GM12874 (cell line): ENCODE data around the gene CCDC172.

Experiments used
- CTCF ChIP-seq: IDR thresholded peaks from 2 replicates; pipeline ENCODE4 v1.5.1; 2011; ENCODE audit warnings: low read depth, mild to moderate bottlenecking, control low read depth, low read length, moderate library complexity; ENCODE audit not compliant: insufficient read depth

Gene CCDC172

DNA sequence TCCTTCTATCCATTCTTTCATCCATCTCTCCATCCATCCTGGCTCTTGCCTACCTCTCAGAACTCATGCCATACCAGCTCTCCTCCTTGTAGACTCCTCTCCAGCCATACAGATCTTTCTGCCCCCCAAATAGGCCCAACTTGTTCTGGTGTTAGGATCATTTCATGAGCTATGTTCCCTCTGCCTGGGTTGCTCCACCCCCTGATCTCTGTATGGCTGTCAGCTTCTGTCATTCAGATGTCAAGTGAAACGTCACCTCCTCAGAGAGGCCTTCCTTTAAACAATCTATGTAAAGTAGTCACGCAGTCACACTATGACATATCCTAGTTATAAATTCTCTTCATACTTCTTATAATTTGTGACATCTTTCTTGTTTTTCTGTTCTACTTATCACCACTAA, 61.1 kb downstream of the CCDC172 start:
- TF ChIP-seq CTCF, result no peak

- peak; percentile 24; the same call in 1 of the 2 replicates for TF ChIP-seq CTCF
These were observed 62.0 kb downstream of the CCDC172 start for GRCh38 chr10:116385994-116386809.

DNA sequence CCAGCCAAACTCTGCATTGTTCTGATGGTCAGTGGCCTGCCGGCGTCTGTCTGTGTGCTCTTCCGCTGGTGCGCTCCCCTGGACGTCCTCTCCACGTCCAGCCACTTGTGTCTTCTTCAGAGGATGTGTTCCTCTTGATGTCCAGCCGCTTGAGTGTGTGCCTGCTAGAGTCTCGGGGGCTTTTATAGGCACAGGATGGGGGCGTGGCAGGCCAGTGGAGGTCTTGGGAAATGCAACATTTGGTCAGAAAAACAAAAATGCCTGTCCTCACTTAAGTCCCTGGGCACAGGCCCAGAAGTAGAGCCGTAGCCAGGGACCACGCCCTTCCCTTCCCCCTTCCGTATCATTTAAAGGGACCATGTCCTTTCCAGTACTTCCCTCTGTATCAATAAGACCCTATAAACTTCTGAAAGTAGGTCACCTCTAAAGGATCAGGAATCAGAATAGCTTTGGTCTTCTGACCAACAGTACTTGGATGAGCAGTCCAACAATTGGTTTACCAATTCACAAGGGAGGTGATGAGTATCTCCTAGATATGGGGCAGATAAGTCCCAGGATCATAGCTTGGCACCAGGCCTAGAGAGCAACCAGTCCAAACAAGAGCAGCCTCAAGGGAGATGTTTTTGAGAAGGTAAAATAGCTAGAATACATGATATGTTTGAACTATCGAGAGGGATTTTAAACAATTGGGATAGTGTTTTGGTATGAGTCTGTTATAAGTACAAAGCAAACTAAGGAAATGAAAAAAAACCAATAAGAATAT, 71.2 kb downstream of the CCDC172 start:
- TF ChIP-seq CTCF, result no peak

GRCh38 chr10:116398224-116398623, 74.0 kb downstream of the CCDC172 start:
- TF ChIP-seq CTCF, result no peak

DNA sequence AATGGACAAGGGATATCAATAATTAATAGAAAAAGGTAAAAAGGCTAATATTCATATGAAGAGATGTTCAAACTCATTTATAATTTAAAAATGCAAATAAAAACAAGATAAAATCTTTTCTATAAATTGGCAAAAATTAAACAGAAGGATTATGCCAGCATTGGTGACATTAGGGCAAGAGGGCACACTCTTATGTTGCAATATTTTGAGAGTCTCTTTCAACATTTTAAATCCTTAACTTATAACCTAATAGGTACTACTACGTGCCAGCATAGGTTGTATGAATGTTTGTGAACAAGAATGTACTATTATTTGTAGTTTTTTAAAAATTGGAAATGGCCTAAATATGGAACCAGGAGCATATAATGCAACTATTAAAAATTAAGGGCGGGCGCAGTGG, 78.6 kb downstream of the CCDC172 start:
- TF ChIP-seq CTCF, result no peak

DNA sequence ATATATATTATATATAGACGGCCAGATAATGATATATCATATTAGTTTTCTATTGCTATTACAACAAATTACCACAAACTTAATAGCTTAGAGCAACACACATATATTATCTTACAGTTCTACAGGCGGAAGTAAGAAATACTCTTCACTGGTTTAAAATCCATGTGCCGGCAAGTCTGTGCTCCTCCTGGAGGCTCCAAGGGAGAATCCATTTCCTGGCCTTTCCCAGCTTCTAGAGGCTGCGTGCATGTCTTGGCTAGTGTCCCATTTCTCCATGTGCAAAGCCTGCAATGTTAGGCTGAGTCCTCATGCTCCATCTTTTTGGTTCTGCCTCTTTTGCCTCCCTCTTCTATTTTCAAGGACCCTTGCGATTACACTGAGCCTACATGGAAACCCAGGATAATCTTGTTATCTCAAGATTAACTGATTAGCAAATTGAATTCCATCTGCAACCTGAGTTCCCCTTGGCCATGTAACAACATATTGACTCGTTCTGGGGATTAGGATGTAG, 79.5 kb downstream of the CCDC172 start:
- TF ChIP-seq CTCF, result no peak

- TF ChIP-seq CTCF, result no peak
These were observed 84.5 kb downstream of the CCDC172 start for GRCh38 chr10:116408719-116409118.
